A673 (cell line): ENCODE measurements around the gene ARHGAP24. TPM values are rescaled to one million over a fixed set of nuclear protein-coding genes. Genes with fewer than 3 reads are reported as not detected.

Experiments
- BruUV-seq: library from RNA; stranded (reverse); fragments of 400-500 nt; replicated peaks from 2 replicates; lab custom pipeline; 2021; lab: Mats Ljungman, UMichigan
- CTCF ChIA-PET: fragments of 300-600 bp; sonication (Branson Sonifier 250); formaldehyde crosslinking; loops from one replicate; lab custom pipeline; 2022; ENCODE audit warnings: antibody characterized with exemption; lab: Charles Lee
- POLR2A ChIA-PET: fragments of 300-600 bp; sonication (Branson Sonifier 250); formaldehyde crosslinking; loops from one replicate; lab custom pipeline; 2022; ENCODE audit warnings: antibody characterized with exemption; ENCODE audit not compliant: low non-redundant PET; lab: Charles Lee
- DNase-seq: peaks from one replicate; pipeline ENCODE4 v3.0.0-alpha.2; 2015; ENCODE audit warnings: low spot score
- H3K27ac ChIP-seq: fragments of 200-600 bp; sonication (generic); 2 replicates; pipeline ENCODE4 v1.5.1; 2016; ENCODE audit warnings: mixed run types, low read depth, mild to moderate bottlenecking, mixed read lengths, antibody characterized with exemption, low read length; ENCODE audit not compliant: poor library complexity, severe bottlenecking
- H3K27me3 ChIP-seq: fragments of 200-600 bp; sonication (generic); replicated peaks from 2 replicates; pipeline ENCODE4 v1.6.1; 2017; ENCODE audit warnings: mixed run types, low read depth, mild to moderate bottlenecking, mixed read lengths, antibody characterized with exemption, low read length; ENCODE audit not compliant: insufficient read depth, poor library complexity
- H3K36me3 ChIP-seq: fragments of 200-600 bp; sonication (generic); 2 replicates; pipeline ENCODE4 v1.6.1; 2016; ENCODE audit warnings: mixed run types, mild to moderate bottlenecking, mixed read lengths, antibody characterized with exemption, low read length; ENCODE audit not compliant: insufficient read depth, poor library complexity, severe bottlenecking
- H3K4me1 ChIP-seq: fragments of 200-600 bp; sonication (generic); 2 replicates; pipeline ENCODE4 v1.6.1; 2017; ENCODE audit warnings: mixed run types, mild to moderate bottlenecking, mixed read lengths, antibody characterized with exemption, low read length; ENCODE audit not compliant: insufficient read depth, poor library complexity, severe bottlenecking
- H3K4me3 ChIP-seq: fragments of 200-600 bp; sonication (generic); 2 replicates; pipeline ENCODE4 v1.5.1; 2016; ENCODE audit warnings: low read depth, mixed run types, mild to moderate bottlenecking, mixed read lengths, low read length; ENCODE audit not compliant: poor library complexity, severe bottlenecking
- H3K9me3 ChIP-seq: fragments of 200-600 bp; sonication (generic); 2 replicates; pipeline ENCODE4 v1.6.1; 2016; ENCODE audit warnings: mixed run types, low read depth, mild to moderate bottlenecking, mixed read lengths, antibody characterized with exemption, low read length; ENCODE audit not compliant: poor library complexity, severe bottlenecking
- EZH2 ChIP-seq: fragments of 200-600 bp; sonication (generic); IDR thresholded peaks from 2 replicates; pipeline ENCODE4 v1.6.1; 2017; ENCODE audit warnings: borderline replicate concordance, low read depth, mild to moderate bottlenecking, mixed read lengths, antibody characterized with exemption, low read length; ENCODE audit not compliant: poor library complexity, severe bottlenecking
- intact Hi-C: fragments of 100-400 bp; cut with micrococcal nuclease; formaldehyde crosslinking; loops from one replicate; pipeline ENCODE4 v1.10.0; 2022; ENCODE audit not compliant: unreplicated experiment
- total RNA-seq: library from RNA; stranded (reverse); gene quantifications from 2 replicates; pipeline ENCODE4 v1.2.3, GENCODE V29; 2021
- TF ChIP-seq, protein P1 (sequence below): fragments of 300-800, 200-600 bp; sonication (generic); conservative IDR thresholded peaks from 2 replicates; pipeline ENCODE4 v1.5.1; 2017; ENCODE audit warnings: low read depth, mild to moderate bottlenecking, antibody characterized with exemption, low read length, moderate library complexity, mixed read lengths

Gene ARHGAP24
- total RNA-seq, 1 experiment from 2014 or later: 5.8 TPM

GRCh38 chr4:85938062-85938461, 463.1 kb downstream of the ARHGAP24 start:
- intact Hi-C loops: no loop called here
- Histone ChIP-seq H3K27ac (no peak overlapping the region), H3K4me1 (no peaks in the 10 kb centered on the region), H3K36me3 (no peaks in the 10 kb centered on the region), H3K27me3 (no peaks in the 10 kb centered on the region), H3K4me3 (no peak overlapping the region), H3K9me3 (no peaks in the 10 kb centered on the region)
- POLR2A ChIA-PET: no interaction called here
- DNase-seq: no peak
- CTCF ChIA-PET: no interaction called here
- TF ChIP-seq, protein P1, sequence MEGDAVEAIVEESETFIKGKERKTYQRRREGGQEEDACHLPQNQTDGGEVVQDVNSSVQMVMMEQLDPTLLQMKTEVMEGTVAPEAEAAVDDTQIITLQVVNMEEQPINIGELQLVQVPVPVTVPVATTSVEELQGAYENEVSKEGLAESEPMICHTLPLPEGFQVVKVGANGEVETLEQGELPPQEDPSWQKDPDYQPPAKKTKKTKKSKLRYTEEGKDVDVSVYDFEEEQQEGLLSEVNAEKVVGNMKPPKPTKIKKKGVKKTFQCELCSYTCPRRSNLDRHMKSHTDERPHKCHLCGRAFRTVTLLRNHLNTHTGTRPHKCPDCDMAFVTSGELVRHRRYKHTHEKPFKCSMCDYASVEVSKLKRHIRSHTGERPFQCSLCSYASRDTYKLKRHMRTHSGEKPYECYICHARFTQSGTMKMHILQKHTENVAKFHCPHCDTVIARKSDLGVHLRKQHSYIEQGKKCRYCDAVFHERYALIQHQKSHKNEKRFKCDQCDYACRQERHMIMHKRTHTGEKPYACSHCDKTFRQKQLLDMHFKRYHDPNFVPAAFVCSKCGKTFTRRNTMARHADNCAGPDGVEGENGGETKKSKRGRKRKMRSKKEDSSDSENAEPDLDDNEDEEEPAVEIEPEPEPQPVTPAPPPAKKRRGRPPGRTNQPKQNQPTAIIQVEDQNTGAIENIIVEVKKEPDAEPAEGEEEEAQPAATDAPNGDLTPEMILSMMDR: no peak
- TF ChIP-seq EZH2: no peak
- BruUV-seq: no TSS peak

GRCh38 chr4:85938902-85939301, 464.0 kb downstream of the ARHGAP24 start:
- no peaks in the 10 kb centered on the region for H3K36me3 ChIP-seq
- no peak for DNase-seq
- ChIA-PET CTCF (no interaction called here), POLR2A (no interaction called here)
- no peaks in the 10 kb centered on the region for H3K9me3 ChIP-seq
- no TSS peak for BruUV-seq
- H3K27me3 ChIP-seq: no peaks in the 10 kb centered on the region
- intact Hi-C loops: no loop called here
- H3K4me1 ChIP-seq: no peaks in the 10 kb centered on the region
- no peak overlapping the region for H3K27ac ChIP-seq
- TF ChIP-seq, protein P1: no peak
- no peak for TF ChIP-seq EZH2
- no peak overlapping the region for H3K4me3 ChIP-seq

DNA sequence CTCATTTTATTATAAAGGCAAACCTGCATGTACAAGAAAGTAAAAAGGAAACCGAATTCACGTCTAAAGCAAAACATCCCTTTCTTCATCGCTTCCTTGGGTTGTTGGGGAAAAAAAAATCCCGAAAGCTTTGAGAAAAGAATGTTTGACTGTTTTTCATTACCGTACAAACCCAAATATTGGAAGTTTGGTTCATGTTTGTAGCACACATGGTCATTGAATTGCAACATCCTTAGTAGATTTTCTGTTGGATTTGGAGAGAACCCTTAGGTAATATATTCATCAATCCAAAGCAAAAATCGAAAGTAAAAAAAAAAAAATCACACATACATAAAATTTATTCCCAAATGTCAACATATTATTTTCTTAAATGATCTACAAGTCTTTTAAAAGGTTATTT, 464.6 kb downstream of the ARHGAP24 start:
- H3K36me3 ChIP-seq: no peaks in the 10 kb centered on the region
- no TSS peak for BruUV-seq
- POLR2A ChIA-PET: no interaction called here
- intact Hi-C loops: no loop called here
- TF ChIP-seq EZH2: no peak
- TF ChIP-seq, protein P1: no peak
- DNase-seq: no peak
- no peaks in the 10 kb centered on the region for H3K4me1 ChIP-seq
- no peaks in the 10 kb centered on the region for H3K9me3 ChIP-seq
- H3K4me3 ChIP-seq: no peak overlapping the region
- CTCF ChIA-PET: no interaction called here
- H3K27me3 ChIP-seq: no peaks in the 10 kb centered on the region
- H3K27ac ChIP-seq: no peak overlapping the region
